ENCODE data around the gene SPINT2. TPM values are rescaled to one million over a fixed set of nuclear protein-coding genes. Genes with fewer than 3 reads are reported as not detected.
"Not testable (repeated sequence)": the region's sequence is repeated elsewhere in the genome, so short reads cannot be mapped to it uniquely, and the experiment has no call there.

Gene SPINT2
- total RNA-seq, 1 donor from 2014 or later, result 71.0 TPM

DNA sequence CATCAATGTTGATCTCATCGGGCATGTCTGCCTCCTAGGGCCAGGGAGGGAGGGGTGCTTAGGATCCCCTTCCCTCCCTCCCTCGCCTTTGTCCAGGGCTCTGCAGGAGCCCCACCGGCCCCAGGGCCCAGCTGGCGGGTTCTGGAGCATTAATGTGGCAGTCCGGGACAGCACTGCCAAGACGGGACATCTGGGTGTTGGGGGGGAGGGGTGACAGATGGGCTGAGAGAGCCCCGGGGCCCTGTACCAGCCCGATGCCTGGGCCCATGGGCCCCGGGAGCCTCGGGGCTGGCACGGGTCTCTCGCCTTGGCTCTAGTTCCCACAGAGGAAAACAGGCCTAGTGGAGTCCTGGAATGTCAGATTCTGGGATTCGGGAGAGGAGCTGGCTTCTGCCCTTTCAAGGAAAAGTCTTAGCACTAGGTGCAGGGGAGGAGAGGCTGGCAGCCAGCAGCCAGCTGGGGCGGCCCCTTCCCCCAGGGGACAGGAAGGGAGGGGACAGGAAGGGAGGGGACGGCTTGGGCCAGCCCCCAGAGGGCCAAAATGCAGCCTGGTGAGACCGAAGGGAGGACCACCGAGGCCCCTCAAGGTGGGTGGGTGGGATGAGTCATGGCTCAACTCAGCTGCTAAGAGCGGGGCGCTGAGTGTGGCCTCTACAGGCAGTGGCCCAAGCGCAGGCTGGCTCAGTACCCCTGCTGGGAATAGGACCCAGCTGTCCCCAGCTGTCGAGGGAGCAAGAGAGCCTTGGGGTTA, 11.3 kb upstream of the SPINT2 start:
- Histone ChIP-seq H2AFZ (replicated peaks) (peak overlapping the region; percentile 5), H3K4me3 (no peak overlapping the region), H3K9ac (no peak overlapping the region), H4K20me1 (ENCODE audit: low read depth) (no peaks in the 10 kb centered on the region), H3K79me2 (ENCODE audit: low read depth) (no peaks in the 10 kb centered on the region), H3K27me3 (peaks cover 21% of the 10 kb centered on the region), H3K9me3 (ENCODE audit: low read depth) (no peaks in the 10 kb centered on the region), H3K27ac (no peak overlapping the region), H3K4me2 (peak overlapping the region; percentile 54), H3K36me3 (no peaks in the 10 kb centered on the region), H3K4me1 (peaks cover 28% of the 10 kb centered on the region), H3F3A (ENCODE audit: low read depth) (peaks cover 38% of the 10 kb centered on the region)
- DNase-seq (ENCODE audit: low spot score), result peak; percentile 43
- H3K9me3 Mint-ChIP-seq, result no peaks in the 10 kb centered on the region
- TF ChIP-seq CTCF (IDR thresholded peaks at IDR 0.05) (no peak), EZH2phosphoT487 (IDR thresholded peaks at IDR 0.05) (no peak), EZH2 (IDR thresholded peaks at IDR 0.05) (no peak)
- peak overlapping the region; percentile 55 for H3K4me3 Mint-ChIP-seq
- no peaks in the 10 kb centered on the region for H3K36me3 Mint-ChIP-seq
- H3K27me3 Mint-ChIP-seq (ENCODE audit: insufficient read depth, low read depth), result peaks cover 19% of the 10 kb centered on the region
- H3K4me1 Mint-ChIP-seq, result peaks cover 33% of the 10 kb centered on the region
- H3K27ac Mint-ChIP-seq, result no peak overlapping the region

DNA sequence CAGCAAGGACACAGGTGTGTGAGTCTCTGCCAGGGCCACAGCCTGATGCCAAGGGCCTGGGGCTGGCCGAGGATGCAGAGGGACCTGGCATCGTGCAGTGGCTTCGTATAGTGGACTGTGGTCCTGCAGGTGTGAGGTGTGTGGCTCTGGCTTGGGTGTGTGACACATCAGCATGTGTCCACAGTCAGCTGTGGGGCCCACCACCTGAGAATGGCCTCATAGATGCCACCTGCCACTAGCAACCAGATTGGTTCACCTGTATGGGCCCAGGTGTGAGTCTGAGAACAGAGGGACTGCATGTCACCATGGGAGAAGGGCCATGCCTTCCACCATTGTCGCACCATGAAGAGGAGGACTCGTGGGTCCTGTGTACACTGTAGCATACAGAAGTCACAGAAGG, 10.6 kb upstream of the SPINT2 start:
- TF ChIP-seq CTCF (IDR thresholded peaks at IDR 0.05) (no peak), EZH2phosphoT487 (IDR thresholded peaks at IDR 0.05) (no peak), EZH2 (IDR thresholded peaks at IDR 0.05) (no peak)
- H3K27ac Mint-ChIP-seq, result no peak overlapping the region
- Histone ChIP-seq H3K4me3 (no peak overlapping the region), H4K20me1 (ENCODE audit: low read depth) (no peaks in the 10 kb centered on the region), H3K4me2 (no peak overlapping the region), H3K4me1 (peaks cover 28% of the 10 kb centered on the region), H2AFZ (replicated peaks) (no peak overlapping the region), H3K9me3 (ENCODE audit: low read depth) (no peaks in the 10 kb centered on the region), H3K27ac (no peak overlapping the region), H3K27me3 (peaks cover 21% of the 10 kb centered on the region), H3K36me3 (no peaks in the 10 kb centered on the region), H3F3A (ENCODE audit: low read depth) (peaks cover 38% of the 10 kb centered on the region), H3K9ac (no peak overlapping the region), H3K79me2 (ENCODE audit: low read depth) (no peaks in the 10 kb centered on the region)
- no peak overlapping the region for H3K4me3 Mint-ChIP-seq
- peaks cover 33% of the 10 kb centered on the region for H3K4me1 Mint-ChIP-seq
- no peaks in the 10 kb centered on the region for H3K9me3 Mint-ChIP-seq
- no peaks in the 10 kb centered on the region for H3K36me3 Mint-ChIP-seq
- H3K27me3 Mint-ChIP-seq (ENCODE audit: insufficient read depth, low read depth), result peaks cover 19% of the 10 kb centered on the region
- DNase-seq (ENCODE audit: low spot score), result no peak

- no peaks in the 10 kb centered on the region for H3K79me2 ChIP-seq (ENCODE audit: low read depth)
- peak overlapping the region; percentile 30 for H2AFZ ChIP-seq (replicated peaks)
- Mint-ChIP-seq H3K9me3 (no peaks in the 10 kb centered on the region), H3K36me3 (no peaks in the 10 kb centered on the region), H3K27ac (no peak overlapping the region), H3K4me3 (peak overlapping the region; percentile 56), H3K4me1 (peaks cover 31% of the 10 kb centered on the region), H3K27me3 (ENCODE audit: insufficient read depth, low read depth) (peaks cover 16% of the 10 kb centered on the region)
- no peak overlapping the region for H3K9ac ChIP-seq
- DNase-seq (ENCODE audit: low spot score), result peak; percentile 46
- no peaks in the 10 kb centered on the region for H3K9me3 ChIP-seq (ENCODE audit: low read depth)
- no peaks in the 10 kb centered on the region for H3K36me3 ChIP-seq
- peak overlapping the region; percentile 73 for H3K4me2 ChIP-seq
- peak overlapping the region; percentile 46 for H3K4me3 ChIP-seq
- H3K27ac ChIP-seq, result no peak overlapping the region
- H3K4me1 ChIP-seq, result peaks cover 28% of the 10 kb centered on the region
- peaks cover 21% of the 10 kb centered on the region for H3K27me3 ChIP-seq
- peaks cover 37% of the 10 kb centered on the region for H3F3A ChIP-seq (ENCODE audit: low read depth)
- H4K20me1 ChIP-seq (ENCODE audit: low read depth), result no peaks in the 10 kb centered on the region
- TF ChIP-seq EZH2phosphoT487 (IDR thresholded peaks at IDR 0.05) (no peak), EZH2 (IDR thresholded peaks at IDR 0.05) (no peak), CTCF (IDR thresholded peaks at IDR 0.05) (no peak)
Observed at GRCh38 chr19:38255383-38256014, 8.9 kb upstream of the SPINT2 start.

- H2AFZ ChIP-seq (replicated peaks); H3K9me3 ChIP-seq (ENCODE audit: low read depth); DNase-seq (ENCODE audit: low spot score); H4K20me1 ChIP-seq (ENCODE audit: low read depth); H3K4me2 ChIP-seq; H3K9me3 Mint-ChIP-seq; H3K4me3 Mint-ChIP-seq; H3K27me3 ChIP-seq; H3K4me3 ChIP-seq; H3K36me3 ChIP-seq; H3K9ac ChIP-seq; H3K27ac ChIP-seq; H3K27ac Mint-ChIP-seq; H3K36me3 Mint-ChIP-seq: not testable (repeated sequence)
- peaks cover 22% of the 10 kb centered on the region for H3F3A ChIP-seq (ENCODE audit: low read depth)
- peaks cover 23% of the 10 kb centered on the region for H3K79me2 ChIP-seq (ENCODE audit: low read depth)
- peaks cover 17% of the 10 kb centered on the region for H3K4me1 Mint-ChIP-seq
- H3K4me1 ChIP-seq, result peaks cover 10% of the 10 kb centered on the region
- peaks cover 17% of the 10 kb centered on the region for H3K27me3 Mint-ChIP-seq (ENCODE audit: insufficient read depth, low read depth)
Observed at GRCh38 chr19:38261942-38262341, 2.4 kb upstream of the SPINT2 start.
